HT-29 (cell line): ENCODE measurements around the gene LCN6. TPM values are rescaled to one million over a fixed set of nuclear protein-coding genes. Genes with fewer than 3 reads are reported as not detected.
"Not testable (repeated sequence)": the region's sequence is repeated elsewhere in the genome, so short reads cannot be mapped to it uniquely, and the experiment has no call there.

Experiments used
- DNase-seq: peaks from one replicate; pipeline ENCODE4 v3.0.0-alpha.2; 2015; ENCODE audit warnings: low spot score
- total RNA-seq: library from RNA; depleted of rRNA; stranded (reverse); fragments of >200 nt; shearing (Covaris generic); gene quantifications from 2 replicates; pipeline ENCODE4 v1.2.3, GENCODE V29; 2014

LCN6 gene
- total RNA-seq, 1 experiment from 2014 or later, result not detected

GRCh38 chr9:136711219-136711648 lies 37.1 kb downstream of the LCN6 start:
- not testable (repeated sequence) for DNase-seq

GRCh38 chr9:136710543-136710942 lies 37.8 kb downstream of the LCN6 start:
- no peak for DNase-seq

GRCh38 chr9:136709454-136710109 lies 38.7 kb downstream of the LCN6 start:
- no peak for DNase-seq

- no peak for DNase-seq
Observed at GRCh38 chr9:136707849-136708517, 40.3 kb downstream of the LCN6 start.

- DNase-seq, result no peak
Observed at GRCh38 chr9:136707011-136707410, 41.3 kb downstream of the LCN6 start.

- DNase-seq, result peak; percentile 47
Observed at GRCh38 chr9:136705564-136705963, 42.8 kb downstream of the LCN6 start.

- not testable (repeated sequence) for DNase-seq
Observed at GRCh38 chr9:136704741-136705140, 43.6 kb downstream of the LCN6 start.

- no peak for DNase-seq
Observed at GRCh38 chr9:136703276-136703860, 45.0 kb downstream of the LCN6 start.

- DNase-seq, result no peak
Observed at GRCh38 chr9:136701668-136702053, 46.7 kb downstream of the LCN6 start.

- DNase-seq, result no peak
Observed at GRCh38 chr9:136700959-136701667, 47.2 kb downstream of the LCN6 start.

GRCh38 chr9:136700304-136700703 lies 48.0 kb downstream of the LCN6 start:
- no peak for DNase-seq

GRCh38 chr9:136698635-136699246 lies 49.6 kb downstream of the LCN6 start:
- DNase-seq, result no peak

- DNase-seq, result no peak
Observed at GRCh38 chr9:136697821-136698526, 50.4 kb downstream of the LCN6 start.

- peak; percentile 25 for DNase-seq
Observed at GRCh38 chr9:136697146-136697820, 51.0 kb downstream of the LCN6 start.

- no peak for DNase-seq
Observed at GRCh38 chr9:136696502-136696901, 51.8 kb downstream of the LCN6 start.

GRCh38 chr9:136695955-136696354 lies 52.4 kb downstream of the LCN6 start:
- DNase-seq, result no peak

GRCh38 chr9:136695435-136695895 lies 52.9 kb downstream of the LCN6 start:
- DNase-seq, result peak; percentile 94

GRCh38 chr9:136694872-136695247 lies 53.5 kb downstream of the LCN6 start:
- no peak for DNase-seq

GRCh38 chr9:136694163-136694871 lies 54.0 kb downstream of the LCN6 start:
- peak; percentile 86 for DNase-seq
